ENCODE data around the gene VEZF1.

DNA sequence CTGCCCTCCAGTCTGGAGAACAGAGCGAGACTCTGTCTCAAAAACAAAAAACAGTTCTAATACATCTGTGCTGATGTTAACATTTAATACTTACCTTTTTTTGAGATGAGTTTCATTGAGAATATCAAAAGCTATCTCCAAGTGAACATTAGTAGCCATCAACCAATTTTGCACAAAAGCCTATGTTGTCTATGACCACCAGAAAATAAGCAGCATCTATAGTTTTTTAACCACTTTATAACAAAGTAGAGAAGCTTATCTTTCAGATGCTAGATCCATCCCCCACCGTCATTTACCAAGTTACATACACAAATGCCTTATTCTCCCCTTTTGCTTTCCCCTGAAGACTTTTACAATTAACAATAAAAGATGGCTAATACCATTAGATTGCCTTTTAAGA lies 14.9 kb upstream of the VEZF1 start:
- TF ChIP-seq POLR2A (IDR thresholded peaks at IDR 0.05; ENCODE audit: low read depth, low read length): no peak
- TF ChIP-seq POLR2AphosphoS5 (IDR thresholded peaks at IDR 0.05; ENCODE audit: low read depth, low read length): no peak
- no peak for TF ChIP-seq TAF1 (IDR thresholded peaks at IDR 0.05; ENCODE audit: borderline replicate concordance, low read depth, low read length)
